Stimulated activated CD8-positive, alpha-beta memory T cell treated with anti-CD3 and anti-CD28 coated beads, Interleukin-4, amount 100 ng/mL, for 24 hours (primary cell): ENCODE results near the gene KLHL30.

Source experiments
- DNase-seq: peaks from one replicate; pipeline ENCODE4 v3.0.0-alpha.2; 2020; ENCODE audit warnings: low read depth

The KLHL30 gene

GRCh38 chr2:238120463-238121298 is 17.8 kb upstream of the KLHL30 start:
- DNase-seq: no peak

- no peak for DNase-seq
These were observed 16.8 kb upstream of the KLHL30 start for GRCh38 chr2:238121511-238122286.

GRCh38 chr2:238122287-238123217 is 15.9 kb upstream of the KLHL30 start:
- no peak for DNase-seq

- DNase-seq: no peak
These were observed 15.1 kb upstream of the KLHL30 start for GRCh38 chr2:238123218-238123971.

GRCh38 chr2:238123991-238124470 is 14.4 kb upstream of the KLHL30 start:
- DNase-seq: no peak

- DNase-seq: no peak
These were observed 13.9 kb upstream of the KLHL30 start for GRCh38 chr2:238124488-238125126.

- DNase-seq: no peak
These were observed 13.2 kb upstream of the KLHL30 start for GRCh38 chr2:238125127-238125885.

- DNase-seq: no peak
These were observed 12.1 kb upstream of the KLHL30 start for GRCh38 chr2:238126338-238126737.

- no peak for DNase-seq
These were observed 11.7 kb upstream of the KLHL30 start for GRCh38 chr2:238126775-238127164.

- no peak for DNase-seq
These were observed 11.1 kb upstream of the KLHL30 start for GRCh38 chr2:238127165-238128060.

- no peak for DNase-seq
These were observed 10.4 kb upstream of the KLHL30 start for GRCh38 chr2:238128061-238128440.

- DNase-seq: no peak
These were observed 9.9 kb upstream of the KLHL30 start for GRCh38 chr2:238128534-238129001.

GRCh38 chr2:238129166-238130010 is 9.1 kb upstream of the KLHL30 start:
- no peak for DNase-seq

GRCh38 chr2:238130111-238130695 is 8.3 kb upstream of the KLHL30 start:
- no peak for DNase-seq

- DNase-seq: no peak
These were observed 7.5 kb upstream of the KLHL30 start for GRCh38 chr2:238130696-238131628.

GRCh38 chr2:238131761-238132462 is 6.6 kb upstream of the KLHL30 start:
- DNase-seq: no peak
